Muscle layer of colon (tissue), 2 donors: ENCODE data around the gene LRP2BP.

Experiments
- H3K27ac ChIP-seq: one replicate; pipeline ENCODE4 v1.7.0; 2013; ENCODE audit warnings: low read depth, mild to moderate bottlenecking, low read length, moderate library complexity
- H3K27me3 ChIP-seq, 2 donors: one replicate each; pipeline ENCODE4 v1.7.0; 2013; ENCODE audit warnings: low read length in 2 of 2, mild to moderate bottlenecking in 2 of 2; ENCODE audit not compliant: insufficient read depth in 2 of 2, control insufficient read depth in 1 of 2
- H3K36me3 ChIP-seq: one replicate; pipeline ENCODE4 v1.7.0; 2013; ENCODE audit warnings: mild to moderate bottlenecking, low read length; ENCODE audit not compliant: insufficient read depth
- H3K4me1 ChIP-seq: one replicate; pipeline ENCODE4 v1.7.0; 2013; ENCODE audit warnings: mild to moderate bottlenecking, low read length; ENCODE audit not compliant: insufficient read depth
- H3K4me3 ChIP-seq, 2 donors: one replicate each; pipeline ENCODE4 v1.7.0; 2013; ENCODE audit warnings: low read length in 2 of 2, low read depth in 1 of 2, mild to moderate bottlenecking in 1 of 2, moderate library complexity in 1 of 2
- H3K9ac ChIP-seq: one replicate; pipeline ENCODE4 v1.7.0; 2013; ENCODE audit warnings: low read length
- H3K9me3 ChIP-seq: one replicate; pipeline ENCODE4 v1.7.0; 2013; ENCODE audit warnings: mild to moderate bottlenecking, low read length
- donor health status: abdominal sarcoma.
- donor health status: Adenocarcinoma of cecum.

The LRP2BP gene

GRCh38 chr4:185416955-185417354, 21.2 kb upstream of the LRP2BP start:
- Histone ChIP-seq H3K27me3 (no peaks in the 10 kb centered on the region), H3K27ac (no peak overlapping the region), H3K36me3 (peaks cover 31% of the 10 kb centered on the region), H3K9me3 (no peaks in the 10 kb centered on the region), H3K4me3 (no peak overlapping the region), H3K9ac (no peak overlapping the region), H3K4me1 (peaks cover 11% of the 10 kb centered on the region)

GRCh38 chr4:185412412-185412811, 16.7 kb upstream of the LRP2BP start:
- peaks cover 43% of the 10 kb centered on the region for H3K36me3 ChIP-seq
- peaks cover 6% of the 10 kb centered on the region for H3K4me1 ChIP-seq
- H3K27ac ChIP-seq = no peak overlapping the region

GRCh38 chr4:185411849-185412248, 16.1 kb upstream of the LRP2BP start:
- Histone ChIP-seq H3K4me1 (peaks cover 6% of the 10 kb centered on the region), H3K4me3 (no peak overlapping the region), H3K9me3 (no peaks in the 10 kb centered on the region), H3K27ac (no peak overlapping the region), H3K27me3 (no peaks in the 10 kb centered on the region), H3K9ac (no peak overlapping the region), H3K36me3 (peaks cover 37% of the 10 kb centered on the region)

More at GRCh38 chr4:185412412-185412811, 16.7 kb upstream of the LRP2BP start:
- H3K9ac ChIP-seq = no peak overlapping the region
- no peak overlapping the region for H3K4me3 ChIP-seq
- H3K9me3 ChIP-seq = no peaks in the 10 kb centered on the region
- H3K27me3 ChIP-seq = no peaks in the 10 kb centered on the region

GRCh38 chr4:185408432-185408831, 12.7 kb upstream of the LRP2BP start:
- Histone ChIP-seq H3K9me3 (no peaks in the 10 kb centered on the region), H3K4me1 (peaks cover 6% of the 10 kb centered on the region), H3K27me3 (no peaks in the 10 kb centered on the region), H3K4me3 (no peak overlapping the region), H3K9ac (no peak overlapping the region), H3K27ac (no peak overlapping the region), H3K36me3 (peaks cover 47% of the 10 kb centered on the region)

- H3K9ac ChIP-seq = no peak overlapping the region
- H3K27ac ChIP-seq = no peak overlapping the region
Measured at GRCh38 chr4:185405296-185405999, 9.7 kb upstream of the LRP2BP start.

GRCh38 chr4:185404031-185404430, 8.3 kb upstream of the LRP2BP start:
- Histone ChIP-seq H3K27ac (no peak overlapping the region), H3K9ac (no peak overlapping the region), H3K9me3 (no peaks in the 10 kb centered on the region), H3K36me3 (peaks cover 65% of the 10 kb centered on the region), H3K4me3 (no peak overlapping the region), H3K27me3 (no peaks in the 10 kb centered on the region), H3K4me1 (no peaks in the 10 kb centered on the region)

More at GRCh38 chr4:185405296-185405999, 9.7 kb upstream of the LRP2BP start:
- peaks cover 60% of the 10 kb centered on the region for H3K36me3 ChIP-seq
- H3K4me1 ChIP-seq = no peaks in the 10 kb centered on the region
- no peak overlapping the region for H3K4me3 ChIP-seq
- no peaks in the 10 kb centered on the region for H3K9me3 ChIP-seq
- no peaks in the 10 kb centered on the region for H3K27me3 ChIP-seq

GRCh38 chr4:185399466-185399865, 3.7 kb upstream of the LRP2BP start:
- Histone ChIP-seq H3K9me3 (no peaks in the 10 kb centered on the region), H3K9ac (no peak overlapping the region), H3K4me1 (peaks cover 8% of the 10 kb centered on the region), H3K4me3 (no peak overlapping the region), H3K27me3 (no peaks in the 10 kb centered on the region), H3K36me3 (peaks cover 41% of the 10 kb centered on the region), H3K27ac (no peak overlapping the region)

- no peaks in the 10 kb centered on the region for H3K9me3 ChIP-seq
- H3K27ac ChIP-seq = no peak overlapping the region
- H3K36me3 ChIP-seq = peaks cover 41% of the 10 kb centered on the region
- H3K4me3 ChIP-seq = no peak overlapping the region
- H3K4me1 ChIP-seq = peaks cover 9% of the 10 kb centered on the region
- H3K27me3 ChIP-seq = no peaks in the 10 kb centered on the region
- no peak overlapping the region for H3K9ac ChIP-seq
Measured at GRCh38 chr4:185398618-185399017, 2.9 kb upstream of the LRP2BP start.

- Histone ChIP-seq H3K9me3 (no peaks in the 10 kb centered on the region), H3K36me3 (peaks cover 31% of the 10 kb centered on the region), H3K27me3 (no peaks in the 10 kb centered on the region), H3K27ac (peak within 1 kb of the TSS; percentile 95), H3K4me3 (peak within 1 kb of the TSS; percentile 67 to 91), H3K4me1 (peaks cover 9% of the 10 kb centered on the region), H3K9ac (peak within 1 kb of the TSS; percentile 62)
Measured at GRCh38 chr4:185396724-185397385, 1.1 kb upstream of the LRP2BP start, which contains the start of gene ANKRD37. TSS of gene ANKRD37 (plus strand) at chr4:185396841. CDS start at chr4:185396924, 83 bp downstream.

- H3K9ac ChIP-seq = peak overlapping the region; percentile 62
- H3K4me1 ChIP-seq = peaks cover 9% of the 10 kb centered on the region
- H3K27ac ChIP-seq = peak overlapping the region; percentile 95
- H3K36me3 ChIP-seq = peaks cover 24% of the 10 kb centered on the region
- H3K27me3 ChIP-seq = no peaks in the 10 kb centered on the region
- peak overlapping the region; percentile 67 to 91 for H3K4me3 ChIP-seq
- no peaks in the 10 kb centered on the region for H3K9me3 ChIP-seq
Measured at GRCh38 chr4:185395956-185396723, 416 bp upstream of the LRP2BP start.

- H3K9ac ChIP-seq = peak overlapping the region; percentile 58
- peaks cover 9% of the 10 kb centered on the region for H3K4me1 ChIP-seq
- peaks cover 10% of the 10 kb centered on the region for H3K36me3 ChIP-seq
- no peaks in the 10 kb centered on the region for H3K9me3 ChIP-seq
- H3K27me3 ChIP-seq = no peaks in the 10 kb centered on the region
- H3K27ac ChIP-seq = peak overlapping the region; percentile 95
- H3K4me3 ChIP-seq = peak overlapping the region; percentile 67 to 91
Measured at GRCh38 chr4:185394568-185395237, 1.0 kb downstream of the LRP2BP start.
